Erythroblast (primary cell): Measurements from ENCODE around the gene FAM76A.

Source experiments
- GATA1 ChIP-seq: IDR thresholded peaks from 2 replicates; pipeline ENCODE4 v1.6.1; 2011; ENCODE audit warnings: low read depth, mild to moderate bottlenecking, control low read depth, low read length, moderate library complexity
- POLR2A ChIP-seq: IDR thresholded peaks from 2 replicates; pipeline ENCODE4 v1.6.1; 2011; ENCODE audit warnings: mild to moderate bottlenecking, low read length

DNA sequence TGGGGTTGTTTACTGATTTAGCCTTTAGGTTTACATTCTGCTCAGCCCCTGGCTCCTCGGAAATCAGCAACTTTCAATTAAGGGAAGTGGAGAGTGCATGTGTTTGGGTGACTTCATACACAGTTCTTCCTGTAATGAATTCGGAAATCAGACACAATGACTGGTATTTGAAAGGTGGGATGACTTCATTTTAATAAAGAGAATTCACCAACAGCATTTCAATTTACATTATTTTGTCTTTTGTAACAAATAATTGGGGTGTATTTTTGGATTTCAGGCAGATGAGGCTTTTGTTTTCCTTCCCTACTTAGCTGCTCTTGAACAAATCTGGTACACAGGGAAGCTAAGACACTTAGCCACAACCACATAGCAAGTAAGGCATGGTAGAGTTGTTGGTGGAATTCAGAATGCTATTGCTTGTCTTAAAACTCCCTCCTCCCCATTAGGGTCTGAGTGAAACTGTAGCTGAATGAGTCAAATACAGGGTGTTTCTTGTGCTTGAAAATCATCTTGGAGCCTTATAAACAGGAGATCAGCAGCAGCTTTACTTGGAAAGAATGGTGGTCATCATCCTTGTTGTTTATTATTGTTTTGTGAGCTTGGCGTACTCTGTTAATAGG is 48.2 kb downstream of the FAM76A start:
- TF ChIP-seq POLR2A (no peak), GATA1 (no peak)
